PFSK-1 (cell line): Measurements from ENCODE around the gene JAGN1.

Source experiments
- POLR2AphosphoS5 ChIP-seq: IDR thresholded peaks from 2 replicates; pipeline ENCODE4 v1.6.1; 2012; ENCODE audit warnings: low read depth, mild to moderate bottlenecking, control low read depth, low read length, moderate library complexity
- REST ChIP-seq, 2 experiments: IDR thresholded peaks; 2 replicates each; pipeline versions ENCODE4 v1.6.1 to v1.8.0; 2011 to 2012; ENCODE audit warnings: low read depth in 2 of 2, low read length in 2 of 2, control low read depth in 1 of 2, inconsistent platforms in 1 of 2, mild to moderate bottlenecking in 1 of 2, moderate library complexity in 1 of 2; ENCODE audit not compliant: insufficient read depth in 1 of 2
- TAF1 ChIP-seq: IDR thresholded peaks from 2 replicates; pipeline ENCODE4 v1.6.1; 2012; ENCODE audit warnings: low read length, control low read depth, borderline replicate concordance; ENCODE audit not compliant: insufficient read depth

GRCh38 chr3:9890249-9891071 lies at the start of gene JAGN1:
- TF ChIP-seq REST (IDR thresholded peaks at IDR 0.05; ENCODE audit: insufficient read depth in 1 of 2, low read depth in 2 of 2, low read length in 2 of 2) (0 out of 4 replicates have a peak, but pooled peaks have one; percentile 15 to 16), POLR2AphosphoS5 (peak; percentile 72), TAF1 (peak; percentile 92)
